GM13976 (cell line): ENCODE data around the gene STEAP3.

ENCODE experiments used
- DNase-seq: peaks from one replicate; pipeline ENCODE4 v3.0.0; 2012; ENCODE audit warnings: low spot score
- in situ Hi-C: fragments of 300-500 bp; cut with MboI; formaldehyde crosslinking; loops from one replicate; pipeline ENCODE4 v1.12.0; 2022; ENCODE audit warnings: low sequenced_read_pairs, mixed read lengths, inconsistent platforms; ENCODE audit not compliant: unreplicated experiment
- TF ChIP-seq, protein P1 (sequence below): IDR thresholded peaks from 2 replicates; pipeline ENCODE4 v1.5.1; 2012; ENCODE audit warnings: borderline replicate concordance, mild to moderate bottlenecking; ENCODE audit not compliant: insufficient read depth; ENCODE audit errors: extremely low read depth, missing control alignments, control extremely low read depth

Gene STEAP3

DNA sequence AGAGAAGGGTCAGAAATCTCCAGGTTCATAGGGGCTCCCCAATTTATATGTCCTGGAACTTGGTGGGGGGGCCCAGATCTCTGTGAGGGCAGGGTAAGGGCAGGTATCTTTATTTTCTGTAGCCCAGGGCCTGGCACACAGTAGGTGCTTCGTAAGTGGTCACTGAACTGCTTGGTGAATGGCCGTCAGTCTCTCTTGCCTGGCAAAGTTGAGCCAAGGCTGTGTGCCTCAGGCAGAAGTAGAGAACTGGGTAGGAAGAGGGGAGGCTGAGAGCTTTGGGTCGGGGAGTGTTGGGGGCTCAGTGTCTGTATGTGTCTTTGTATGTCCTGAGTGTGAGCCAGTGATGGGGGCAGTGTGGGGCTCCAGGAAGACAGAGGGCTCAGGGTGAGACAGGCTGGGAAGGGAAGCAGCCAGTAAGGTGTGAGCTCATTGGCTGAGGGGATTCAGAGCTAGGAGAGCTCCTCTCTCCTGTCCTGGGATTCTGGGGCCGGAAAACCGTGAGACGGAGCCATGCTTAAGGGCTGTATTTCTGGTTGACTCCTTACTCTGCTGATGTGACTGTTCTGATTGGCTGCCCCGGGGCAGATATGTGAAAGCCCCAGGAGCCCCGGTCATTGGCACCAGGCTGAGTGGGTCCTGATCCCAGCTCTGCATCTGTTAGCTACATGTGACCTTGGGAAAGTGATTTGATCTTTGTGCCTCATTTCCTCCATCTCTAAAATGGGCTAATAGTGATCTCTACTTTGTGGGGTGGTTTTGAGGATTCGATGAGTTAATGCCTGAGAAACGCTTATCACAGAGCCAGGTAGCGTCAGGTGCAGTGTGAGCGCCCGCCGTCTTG lies 30.3 kb downstream of the STEAP3 start:
- TF ChIP-seq, protein P1, sequence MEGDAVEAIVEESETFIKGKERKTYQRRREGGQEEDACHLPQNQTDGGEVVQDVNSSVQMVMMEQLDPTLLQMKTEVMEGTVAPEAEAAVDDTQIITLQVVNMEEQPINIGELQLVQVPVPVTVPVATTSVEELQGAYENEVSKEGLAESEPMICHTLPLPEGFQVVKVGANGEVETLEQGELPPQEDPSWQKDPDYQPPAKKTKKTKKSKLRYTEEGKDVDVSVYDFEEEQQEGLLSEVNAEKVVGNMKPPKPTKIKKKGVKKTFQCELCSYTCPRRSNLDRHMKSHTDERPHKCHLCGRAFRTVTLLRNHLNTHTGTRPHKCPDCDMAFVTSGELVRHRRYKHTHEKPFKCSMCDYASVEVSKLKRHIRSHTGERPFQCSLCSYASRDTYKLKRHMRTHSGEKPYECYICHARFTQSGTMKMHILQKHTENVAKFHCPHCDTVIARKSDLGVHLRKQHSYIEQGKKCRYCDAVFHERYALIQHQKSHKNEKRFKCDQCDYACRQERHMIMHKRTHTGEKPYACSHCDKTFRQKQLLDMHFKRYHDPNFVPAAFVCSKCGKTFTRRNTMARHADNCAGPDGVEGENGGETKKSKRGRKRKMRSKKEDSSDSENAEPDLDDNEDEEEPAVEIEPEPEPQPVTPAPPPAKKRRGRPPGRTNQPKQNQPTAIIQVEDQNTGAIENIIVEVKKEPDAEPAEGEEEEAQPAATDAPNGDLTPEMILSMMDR, result no peak
- in situ Hi-C loops, result no loop called here
- no peak for DNase-seq

DNA sequence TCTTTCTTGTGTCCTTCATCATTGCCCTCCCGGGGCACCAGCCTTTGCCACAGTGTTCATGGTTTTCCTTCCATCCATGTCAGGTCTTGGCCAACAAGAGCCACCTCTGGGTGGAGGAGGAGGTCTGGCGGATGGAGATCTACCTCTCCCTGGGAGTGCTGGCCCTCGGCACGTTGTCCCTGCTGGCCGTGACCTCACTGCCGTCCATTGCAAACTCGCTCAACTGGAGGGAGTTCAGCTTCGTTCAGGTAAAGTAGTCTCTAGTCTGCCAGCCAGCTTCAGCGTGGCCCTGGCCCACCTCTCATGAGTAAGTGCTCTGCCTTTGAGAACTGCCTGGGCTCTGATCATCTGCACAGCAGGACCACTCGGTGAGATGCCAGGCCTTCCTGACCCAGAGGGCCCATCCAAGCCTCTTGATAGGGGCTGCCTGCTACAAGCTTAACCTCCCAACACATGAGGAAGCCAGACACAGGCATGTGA lies 31.0 kb downstream of the STEAP3 start:
- DNase-seq, result no peak
- TF ChIP-seq, protein P1, result no peak
- in situ Hi-C loops, result no loop called here

DNA sequence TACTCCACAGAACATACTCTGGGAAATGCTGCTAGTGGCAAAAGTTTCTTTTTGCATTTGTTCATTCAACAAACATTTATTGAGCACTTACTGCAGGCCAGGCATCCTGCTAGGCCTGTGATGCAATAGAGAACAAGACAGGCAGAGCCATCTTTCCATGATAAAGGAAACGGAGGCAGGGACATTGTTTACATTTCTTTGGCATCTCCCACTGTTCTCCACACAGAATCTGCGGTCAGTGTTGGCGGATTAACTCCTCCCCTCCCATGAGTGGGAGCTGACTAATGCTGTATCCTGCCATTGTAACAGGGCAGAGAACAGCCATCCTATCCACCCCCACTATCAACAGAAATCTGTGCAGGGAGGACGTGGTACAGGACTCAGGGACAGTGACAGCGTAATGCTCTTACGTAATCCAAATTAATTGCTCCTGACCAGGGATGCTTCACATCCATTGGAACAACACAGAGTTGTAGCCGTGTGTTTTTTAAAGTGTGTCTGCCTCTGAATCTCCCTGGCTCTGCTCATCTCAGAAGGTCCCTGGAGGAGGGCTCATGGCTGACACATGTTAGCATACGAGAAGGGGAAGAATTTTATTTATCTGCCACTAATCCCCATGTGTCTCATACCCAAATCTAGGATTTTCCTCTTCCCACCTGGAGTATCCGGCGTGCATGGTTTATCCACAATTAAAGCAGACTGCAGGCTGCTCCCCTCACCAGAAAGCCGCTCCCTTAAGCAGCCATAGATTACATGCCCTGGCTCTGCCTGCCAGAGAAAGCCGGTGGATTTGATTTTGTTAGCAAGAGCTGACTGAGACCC lies 32.3 kb downstream of the STEAP3 start:
- TF ChIP-seq, protein P1, result no peak
- in situ Hi-C loops, result no loop called here
- DNase-seq, result no peak

DNA sequence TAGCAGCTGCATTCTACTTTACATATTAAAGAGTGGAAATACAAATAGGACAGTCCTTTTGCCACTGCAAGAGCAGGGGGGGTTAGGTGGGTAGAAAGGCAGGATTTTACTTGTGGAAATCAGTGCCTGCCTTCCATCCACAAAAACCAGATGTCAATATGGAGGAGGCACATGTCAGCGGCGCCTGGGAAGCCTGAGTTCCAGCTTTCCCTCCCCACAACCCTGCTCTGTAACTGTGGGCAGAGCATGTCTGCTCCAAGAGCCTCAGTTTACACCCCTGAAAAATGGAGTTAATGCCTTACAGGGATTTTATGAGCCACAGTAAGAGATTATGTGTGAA lies 32.9 kb downstream of the STEAP3 start:
- in situ Hi-C loops, result no loop called here
- DNase-seq, result no peak
- TF ChIP-seq, protein P1, result no peak

DNA sequence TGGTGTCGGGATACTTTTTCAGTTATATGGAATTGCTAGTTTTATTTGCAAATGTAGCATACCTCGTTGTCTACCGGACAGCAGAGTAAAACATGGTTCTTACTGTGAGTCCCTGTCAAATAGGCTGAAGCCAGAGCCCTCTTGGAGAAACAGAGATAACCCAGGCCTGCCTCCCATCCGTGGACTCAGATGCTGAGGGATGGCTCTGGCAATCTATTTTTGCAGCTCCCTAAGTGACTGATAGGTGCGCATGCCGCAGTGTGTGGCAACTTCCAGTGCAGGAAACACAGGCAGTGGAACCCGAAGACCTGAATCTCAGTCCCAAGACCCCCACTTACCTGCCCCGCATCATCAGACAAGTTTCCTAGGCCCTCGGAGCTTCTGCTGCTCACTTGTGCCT lies 33.6 kb downstream of the STEAP3 start:
- no peak for DNase-seq
- TF ChIP-seq, protein P1, result no peak
- in situ Hi-C loops, result no loop called here

DNA sequence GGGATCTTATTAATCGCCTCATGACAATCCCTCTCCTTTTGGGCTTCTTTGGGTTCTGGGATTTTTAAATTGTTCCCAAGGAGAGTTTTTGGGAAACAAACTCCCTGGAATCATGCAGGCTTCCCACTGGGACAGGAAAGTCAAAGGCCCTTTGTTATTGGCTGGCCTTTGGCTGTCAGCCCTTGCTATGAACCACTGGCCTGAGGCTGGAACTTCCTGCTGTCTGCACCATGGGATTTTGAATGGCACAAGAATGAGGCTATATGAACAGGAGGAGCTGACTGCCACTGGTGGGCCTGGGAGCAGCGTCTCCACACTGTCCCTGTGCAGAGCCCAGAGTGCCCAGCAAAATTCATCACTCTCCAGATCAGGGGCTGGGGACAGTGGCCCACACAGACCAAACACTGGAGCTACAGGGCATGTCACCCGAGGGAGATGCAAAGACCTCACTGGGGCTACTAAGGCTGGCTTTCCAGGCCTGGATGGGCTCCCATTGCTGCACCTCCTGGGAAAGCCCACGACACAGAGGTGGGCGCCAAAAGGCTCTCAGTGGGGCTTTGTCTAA lies 35.7 kb downstream of the STEAP3 start:
- TF ChIP-seq, protein P1, result no peak
- DNase-seq, result no peak
- in situ Hi-C loops, result no loop called here
